Measurements from ENCODE around the gene FGF22. TPM values are rescaled to one million over a fixed set of nuclear protein-coding genes. Genes with fewer than 3 reads are reported as not detected.

The FGF22 gene
- total and polyA plus RNA-seq, 4 experiments from 2014 or later: 1.8 to 1.9 TPM; not detected in 2

- ChIA-PET POLR2A (ENCODE audit: partially characterized antibody) (interaction anchor here (1.1 kb wide), 1 partner anchor 17 kb away, joined by 3 read pairs; no protein-coding TSS in a partner anchor), CTCF (ENCODE audit: partially characterized antibody) (no interaction called here)
- no peak for DNase-seq
- Mint-ChIP-seq H3K9me3 (no peaks in the 10 kb centered on the region), H3K27ac (peak overlapping the region in 2 of 7 donors; percentile 4 to 78), H3K4me1 (peaks cover 0 to 10% (median 1%) of the 10 kb centered on the region in 4 donors), H3K27me3 (peaks cover 3 to 7% of the 10 kb centered on the region in 2 donors), H3K4me3 (peak overlapping the region in 1 of 8 donors; percentile 36), H3K36me3 (no peaks in the 10 kb centered on the region)
- H3K27me3 ChIP-seq (ENCODE audit: insufficient read depth, low read length): peaks cover 5% of the 10 kb centered on the region
- H3K4me1 ChIP-seq (ENCODE audit: insufficient read depth, low read length): peaks cover 9% of the 10 kb centered on the region
- no peaks in the 10 kb centered on the region for H3K36me3 ChIP-seq (ENCODE audit: insufficient read depth, low read length)
- intact Hi-C loops (cut with micrococcal nuclease): no loop called here
- no peak overlapping the region for H3K27ac ChIP-seq (ENCODE audit: low read depth, low read length)
- no peaks in the 10 kb centered on the region for H3K9me3 ChIP-seq (ENCODE audit: control insufficient read depth in 1 of 2, low read length in 2 of 2)
- no peak overlapping the region for H3K4me3 ChIP-seq (ENCODE audit: low read length in 2 of 2)
Measured at GRCh38 chr19:593505-593904, 46.2 kb upstream of the FGF22 start.

GRCh38 chr19:594265-594870 lies 45.3 kb upstream of the FGF22 start:
- CTCF ChIA-PET (ENCODE audit: partially characterized antibody): interaction anchor here (1.2 kb wide), 1 partner anchor 10 kb away, joined by 4 read pairs; no protein-coding TSS in a partner anchor

DNA sequence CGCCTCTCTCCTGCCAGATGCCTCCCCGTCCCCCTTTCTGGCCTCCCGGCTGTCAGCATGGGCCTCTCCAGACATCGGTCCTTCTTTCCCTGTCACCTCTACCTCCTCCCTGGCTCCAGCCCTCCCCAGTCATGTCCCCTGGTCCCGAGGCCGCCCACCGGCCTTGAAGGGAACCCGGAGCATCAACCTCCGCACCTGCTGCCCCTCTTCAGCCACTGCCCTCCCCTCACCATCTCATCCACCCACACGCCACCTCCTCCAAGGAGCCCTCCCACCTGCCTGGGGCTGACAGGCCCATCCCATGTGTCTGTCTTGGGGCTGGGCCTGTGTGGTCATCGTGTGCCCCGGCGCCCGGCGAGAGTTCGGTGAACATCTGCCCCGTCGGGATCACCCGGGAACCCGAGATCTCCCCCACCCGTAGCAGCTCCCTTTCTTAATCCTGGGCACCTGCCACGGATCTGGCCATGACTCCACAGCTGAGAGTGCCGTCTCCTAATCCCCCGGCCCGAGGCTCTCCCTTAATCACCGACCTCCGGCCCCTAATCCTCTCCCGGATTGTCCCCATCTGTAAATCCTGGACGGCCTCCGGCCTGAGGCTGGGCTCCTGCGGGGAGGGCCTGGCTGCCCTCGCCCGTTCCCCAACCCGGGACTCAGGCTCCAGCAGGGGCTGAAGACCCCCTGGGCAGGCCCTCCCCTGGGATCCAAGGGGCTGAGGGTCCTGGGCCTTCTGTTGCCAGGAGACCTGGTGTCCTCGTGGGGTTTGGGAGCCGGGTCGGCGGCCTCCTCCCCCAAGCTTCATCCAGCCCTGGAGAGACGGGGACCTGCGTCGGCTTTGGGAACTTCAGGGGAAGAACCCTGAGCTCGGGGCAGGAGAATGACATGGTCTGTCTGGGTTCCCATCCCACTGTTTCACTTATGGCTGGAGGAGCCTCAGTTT lies 44.1 kb upstream of the FGF22 start:
- POLR2A ChIA-PET (ENCODE audit: partially characterized antibody): no interaction called here
- no peaks in the 10 kb centered on the region for H3K9me3 Mint-ChIP-seq
- no peak overlapping the region for H3K4me3 ChIP-seq (ENCODE audit: low read length in 2 of 2)
- intact Hi-C loops (cut with micrococcal nuclease): no loop called here
- peaks cover 2 to 5% of the 10 kb centered on the region in 2 donors for H3K27me3 Mint-ChIP-seq
- H3K27ac Mint-ChIP-seq: no peak overlapping the region
- no peaks in the 10 kb centered on the region for H3K27me3 ChIP-seq (ENCODE audit: insufficient read depth, low read length)
- peak overlapping the region in 1 of 8 donors; percentile 30 for H3K4me3 Mint-ChIP-seq
- no peaks in the 10 kb centered on the region for H3K36me3 Mint-ChIP-seq
- H3K27ac ChIP-seq (ENCODE audit: low read depth, low read length): no peak overlapping the region
- no peaks in the 10 kb centered on the region for H3K9me3 ChIP-seq (ENCODE audit: control insufficient read depth in 1 of 2, low read length in 2 of 2)
- DNase-seq: no peak
- CTCF ChIA-PET (ENCODE audit: partially characterized antibody): no interaction called here
- H3K36me3 ChIP-seq (ENCODE audit: insufficient read depth, low read length): no peaks in the 10 kb centered on the region
- no peaks in the 10 kb centered on the region for H3K4me1 ChIP-seq (ENCODE audit: insufficient read depth, low read length)
- H3K4me1 Mint-ChIP-seq: peaks cover 0 to 4% (median 0%) of the 10 kb centered on the region in 4 donors

More at GRCh38 chr19:594265-594870, 45.3 kb upstream of the FGF22 start:
- intact Hi-C loops (cut with micrococcal nuclease): no loop called here
- no peaks in the 10 kb centered on the region for H3K36me3 ChIP-seq (ENCODE audit: insufficient read depth, low read length)
- no peak overlapping the region for H3K4me3 ChIP-seq (ENCODE audit: low read length in 2 of 2)
- H3K27ac Mint-ChIP-seq: peak overlapping the region in 1 of 7 donors; percentile 78
- peaks cover under 1% of the 10 kb centered on the region for H3K4me1 ChIP-seq (ENCODE audit: insufficient read depth, low read length)
- POLR2A ChIA-PET (ENCODE audit: partially characterized antibody): interaction anchor here (1.1 kb wide), 1 partner anchor 16 kb away, joined by 3 read pairs; no protein-coding TSS in a partner anchor
- H3K27ac ChIP-seq (ENCODE audit: low read depth, low read length): no peak overlapping the region
- DNase-seq: no peak
- no peaks in the 10 kb centered on the region for H3K27me3 ChIP-seq (ENCODE audit: insufficient read depth, low read length)
- H3K4me3 Mint-ChIP-seq: no peak overlapping the region
- no peaks in the 10 kb centered on the region for H3K9me3 Mint-ChIP-seq
- H3K4me1 Mint-ChIP-seq: peaks cover 0 to 4% (median 0%) of the 10 kb centered on the region in 4 donors
- no peaks in the 10 kb centered on the region for H3K36me3 Mint-ChIP-seq
- peaks cover 3 to 7% of the 10 kb centered on the region in 2 donors for H3K27me3 Mint-ChIP-seq
- H3K9me3 ChIP-seq (ENCODE audit: control insufficient read depth in 1 of 2, low read length in 2 of 2): no peaks in the 10 kb centered on the region

- H3K36me3 ChIP-seq (ENCODE audit: insufficient read depth, low read length): no peaks in the 10 kb centered on the region
- no peak overlapping the region for H3K27ac ChIP-seq (ENCODE audit: low read depth, low read length)
- CTCF ChIA-PET (ENCODE audit: partially characterized antibody): no interaction called here
- no peak for DNase-seq
- no peak overlapping the region for H3K27ac Mint-ChIP-seq
- no peaks in the 10 kb centered on the region for H3K36me3 Mint-ChIP-seq
- H3K9me3 Mint-ChIP-seq: peaks cover 0 to 6% (median 0%) of the 10 kb centered on the region in 8 donors
- no peaks in the 10 kb centered on the region for H3K4me1 ChIP-seq (ENCODE audit: insufficient read depth, low read length)
- H3K4me3 ChIP-seq (ENCODE audit: low read length in 2 of 2): no peak overlapping the region
- H3K27me3 Mint-ChIP-seq: peaks cover 1 to 5% of the 10 kb centered on the region in 2 donors
- H3K27me3 ChIP-seq (ENCODE audit: insufficient read depth, low read length): no peaks in the 10 kb centered on the region
- no peak overlapping the region for H3K4me3 Mint-ChIP-seq
- POLR2A ChIA-PET (ENCODE audit: partially characterized antibody): no interaction called here
- no peaks in the 10 kb centered on the region for H3K9me3 ChIP-seq (ENCODE audit: control insufficient read depth in 1 of 2, low read length in 2 of 2)
- peaks cover 0 to 2% (median 0%) of the 10 kb centered on the region in 4 donors for H3K4me1 Mint-ChIP-seq
- intact Hi-C loops (cut with micrococcal nuclease): no loop called here
Measured at GRCh38 chr19:596263-596655, 43.4 kb upstream of the FGF22 start.

DNA sequence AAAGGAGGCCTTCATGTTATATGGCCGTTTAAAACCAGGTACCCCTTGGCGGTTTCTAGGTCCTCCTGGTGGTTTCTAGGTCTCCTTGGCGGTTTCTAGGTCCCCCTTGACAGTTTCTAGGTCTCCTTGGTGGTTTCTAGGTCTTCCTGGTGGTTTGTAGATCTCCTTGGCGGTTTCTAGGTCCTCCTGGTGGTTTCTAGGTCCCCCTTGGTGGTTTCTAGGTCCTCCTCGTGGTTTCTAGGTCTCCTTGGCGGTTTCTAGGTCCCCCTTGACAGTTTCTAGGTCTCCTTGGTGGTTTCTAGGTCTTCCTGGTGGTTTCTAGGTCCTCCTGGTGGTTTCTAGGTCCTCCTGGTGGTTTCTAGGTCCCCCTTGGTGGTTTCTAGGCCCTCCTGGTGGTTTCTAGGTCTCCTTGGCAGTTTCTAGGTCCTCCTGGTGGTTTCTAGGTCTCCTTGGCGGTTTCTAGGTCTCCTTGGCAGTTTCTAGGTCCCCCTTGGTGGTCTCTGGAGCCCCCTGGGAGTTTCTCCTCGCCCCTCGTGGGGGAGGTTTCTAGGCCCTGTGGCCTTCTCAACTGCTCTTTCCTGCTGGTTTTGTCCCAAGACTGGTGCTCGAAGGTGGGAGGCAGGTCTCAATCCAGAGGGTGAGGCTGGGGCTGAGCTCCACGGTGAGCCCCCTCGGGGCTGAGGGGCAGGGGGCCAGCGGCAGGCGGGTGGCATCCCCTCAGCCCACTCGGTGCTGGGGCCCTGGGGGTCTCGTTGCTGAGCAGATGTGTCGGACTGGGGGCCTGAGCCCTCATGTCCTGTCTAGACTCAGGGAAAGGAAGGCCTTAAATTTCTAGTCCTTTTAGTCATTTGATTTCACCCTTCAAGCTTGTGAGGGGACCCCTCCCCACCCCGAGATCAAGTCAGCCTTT lies 42.0 kb upstream of the FGF22 start:
- CTCF ChIA-PET (ENCODE audit: partially characterized antibody): no interaction called here
- POLR2A ChIA-PET (ENCODE audit: partially characterized antibody): no interaction called here
- H3K36me3 Mint-ChIP-seq: no peaks in the 10 kb centered on the region

DNA sequence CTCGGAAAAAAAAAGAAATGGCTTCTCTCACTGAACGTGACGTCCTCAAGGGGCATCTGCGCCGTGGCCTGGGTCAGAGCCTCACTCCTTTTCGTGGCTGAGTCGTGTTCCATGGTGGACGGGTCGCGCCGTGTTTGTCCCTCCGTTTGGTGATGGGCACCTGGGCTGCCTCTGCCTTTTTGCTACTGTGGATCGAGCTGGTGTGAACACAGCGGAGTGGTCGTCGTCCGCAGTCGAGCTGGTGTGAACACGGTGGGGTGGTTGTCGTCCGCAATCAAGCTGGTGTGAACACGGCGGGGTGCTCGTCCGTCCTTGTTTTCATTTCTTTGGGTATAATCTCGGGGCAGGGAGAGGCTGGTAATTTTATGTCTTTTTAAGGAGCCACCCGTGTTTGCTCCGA lies 38.4 kb upstream of the FGF22 start:
- intact Hi-C loops (cut with micrococcal nuclease): no loop called here
- H3K9me3 Mint-ChIP-seq: peaks cover 0 to 9% (median 0%) of the 10 kb centered on the region in 8 donors

More for the DNA sequence above, 42.0 kb upstream of the FGF22 start:
- H3K4me1 Mint-ChIP-seq: no peaks in the 10 kb centered on the region
- peak overlapping the region in 1 of 7 donors; percentile 54 for H3K27ac Mint-ChIP-seq
- H3K9me3 ChIP-seq (ENCODE audit: control insufficient read depth in 1 of 2, low read length in 2 of 2): no peaks in the 10 kb centered on the region
- no peak overlapping the region for H3K4me3 ChIP-seq (ENCODE audit: low read length in 2 of 2)
- no peaks in the 10 kb centered on the region for H3K27me3 ChIP-seq (ENCODE audit: insufficient read depth, low read length)
- peaks cover 0 to 9% (median 0%) of the 10 kb centered on the region in 8 donors for H3K9me3 Mint-ChIP-seq
- H3K27ac ChIP-seq (ENCODE audit: low read depth, low read length): no peak overlapping the region
- H3K36me3 ChIP-seq (ENCODE audit: insufficient read depth, low read length): no peaks in the 10 kb centered on the region
- peaks cover 0 to 5% of the 10 kb centered on the region in 2 donors for H3K27me3 Mint-ChIP-seq
- no peak for DNase-seq
- no peak overlapping the region for H3K4me3 Mint-ChIP-seq
- intact Hi-C loops (cut with micrococcal nuclease): no loop called here
- H3K4me1 ChIP-seq (ENCODE audit: insufficient read depth, low read length): no peaks in the 10 kb centered on the region

More for the DNA sequence above, 38.4 kb upstream of the FGF22 start:
- DNase-seq: no peak
- ChIA-PET CTCF (ENCODE audit: partially characterized antibody) (no interaction called here), POLR2A (ENCODE audit: partially characterized antibody) (no interaction called here)
- H3K27me3 ChIP-seq (ENCODE audit: insufficient read depth, low read length): no peaks in the 10 kb centered on the region
- H3K4me1 Mint-ChIP-seq: no peaks in the 10 kb centered on the region
- no peaks in the 10 kb centered on the region for H3K27me3 Mint-ChIP-seq
- no peaks in the 10 kb centered on the region for H3K36me3 Mint-ChIP-seq
- no peak overlapping the region for H3K4me3 ChIP-seq (ENCODE audit: low read length in 2 of 2)
- no peak overlapping the region for H3K27ac ChIP-seq (ENCODE audit: low read depth, low read length)
- H3K9me3 ChIP-seq (ENCODE audit: control insufficient read depth in 1 of 2, low read length in 2 of 2): no peaks in the 10 kb centered on the region
- H3K4me1 ChIP-seq (ENCODE audit: insufficient read depth, low read length): no peaks in the 10 kb centered on the region
- peak overlapping the region in 1 of 7 donors; percentile 55 for H3K27ac Mint-ChIP-seq
- H3K4me3 Mint-ChIP-seq: no peak overlapping the region
- H3K36me3 ChIP-seq (ENCODE audit: insufficient read depth, low read length): no peaks in the 10 kb centered on the region
